Measurements from ENCODE around the gene FMN1. TPM values are rescaled to one million over a fixed set of nuclear protein-coding genes. Genes with fewer than 3 reads are reported as not detected.

The FMN1 gene
- total RNA-seq, 2 donors from 2014 or later: 2.4 to 3.1 TPM

GRCh38 chr15:32903591-32904290 is 290.8 kb downstream of the FMN1 start:
- TF ChIP-seq CTCF (IDR thresholded peaks at IDR 0.05): no peak
- no peak overlapping the region for H3K4me3 ChIP-seq
- H3K27me3 ChIP-seq: no peaks in the 10 kb centered on the region
- DNase-seq (ENCODE audit: low spot score): no peak
- H3K4me1 ChIP-seq: no peaks in the 10 kb centered on the region
- no peak overlapping the region for H3K27ac ChIP-seq
- no peaks in the 10 kb centered on the region for H3K9me3 ChIP-seq
- H3K36me3 ChIP-seq: no peaks in the 10 kb centered on the region

- H3K4me3 ChIP-seq: no peak overlapping the region
- no peak for DNase-seq (ENCODE audit: low spot score)
- no peak overlapping the region for H3K27ac ChIP-seq
- H3K27me3 ChIP-seq: no peaks in the 10 kb centered on the region
- H3K4me1 ChIP-seq: no peaks in the 10 kb centered on the region
- H3K36me3 ChIP-seq: no peaks in the 10 kb centered on the region
- H3K9me3 ChIP-seq: no peaks in the 10 kb centered on the region
- no peak for TF ChIP-seq CTCF (IDR thresholded peaks at IDR 0.05)
Observed at GRCh38 chr15:32901995-32902394, 292.5 kb downstream of the FMN1 start.

GRCh38 chr15:32901192-32901591 is 293.3 kb downstream of the FMN1 start:
- no peaks in the 10 kb centered on the region for H3K9me3 ChIP-seq
- no peak for TF ChIP-seq CTCF (IDR thresholded peaks at IDR 0.05)
- H3K4me1 ChIP-seq: no peaks in the 10 kb centered on the region
- H3K4me3 ChIP-seq: no peak overlapping the region
- H3K27ac ChIP-seq: no peak overlapping the region
- H3K27me3 ChIP-seq: no peaks in the 10 kb centered on the region
- H3K36me3 ChIP-seq: no peaks in the 10 kb centered on the region
- DNase-seq (ENCODE audit: low spot score): no peak

- no peak for DNase-seq (ENCODE audit: low spot score)
- H3K4me3 ChIP-seq: no peak overlapping the region
- H3K36me3 ChIP-seq: no peaks in the 10 kb centered on the region
- no peaks in the 10 kb centered on the region for H3K4me1 ChIP-seq
- no peaks in the 10 kb centered on the region for H3K9me3 ChIP-seq
- H3K27ac ChIP-seq: no peak overlapping the region
- no peak for TF ChIP-seq CTCF (IDR thresholded peaks at IDR 0.05)
- H3K27me3 ChIP-seq: no peaks in the 10 kb centered on the region
Observed at GRCh38 chr15:32899126-32899596, 295.4 kb downstream of the FMN1 start.

GRCh38 chr15:32898414-32898813 is 296.1 kb downstream of the FMN1 start:
- DNase-seq (ENCODE audit: low spot score): no peak
- no peaks in the 10 kb centered on the region for H3K27me3 ChIP-seq
- no peak for TF ChIP-seq CTCF (IDR thresholded peaks at IDR 0.05)

GRCh38 chr15:32893421-32893820 is 301.1 kb downstream of the FMN1 start:
- Histone ChIP-seq H3K9me3 (no peaks in the 10 kb centered on the region), H3K4me3 (no peak overlapping the region), H3K36me3 (no peaks in the 10 kb centered on the region), H3K27ac (no peak overlapping the region), H3K4me1 (no peaks in the 10 kb centered on the region), H3K27me3 (no peaks in the 10 kb centered on the region)
- DNase-seq (ENCODE audit: low spot score): no peak
- no peak for TF ChIP-seq CTCF (IDR thresholded peaks at IDR 0.05)

More at GRCh38 chr15:32898414-32898813, 296.1 kb downstream of the FMN1 start:
- Histone ChIP-seq H3K9me3 (no peaks in the 10 kb centered on the region), H3K27ac (no peak overlapping the region), H3K4me1 (no peaks in the 10 kb centered on the region), H3K36me3 (no peaks in the 10 kb centered on the region), H3K4me3 (no peak overlapping the region)

All from right atrium auricular region (tissue), 2 donors.